Measurements from ENCODE around the gene UHRF1. TPM values are rescaled to one million over a fixed set of nuclear protein-coding genes. Genes with fewer than 3 reads are reported as not detected.

Gene UHRF1
- total and polyA plus RNA-seq, 2 of the 13 experiments (the other 11 are each of a cell fraction or from before 2014, with no cell fraction given) = 6.8 to 78.4 TPM

DNA sequence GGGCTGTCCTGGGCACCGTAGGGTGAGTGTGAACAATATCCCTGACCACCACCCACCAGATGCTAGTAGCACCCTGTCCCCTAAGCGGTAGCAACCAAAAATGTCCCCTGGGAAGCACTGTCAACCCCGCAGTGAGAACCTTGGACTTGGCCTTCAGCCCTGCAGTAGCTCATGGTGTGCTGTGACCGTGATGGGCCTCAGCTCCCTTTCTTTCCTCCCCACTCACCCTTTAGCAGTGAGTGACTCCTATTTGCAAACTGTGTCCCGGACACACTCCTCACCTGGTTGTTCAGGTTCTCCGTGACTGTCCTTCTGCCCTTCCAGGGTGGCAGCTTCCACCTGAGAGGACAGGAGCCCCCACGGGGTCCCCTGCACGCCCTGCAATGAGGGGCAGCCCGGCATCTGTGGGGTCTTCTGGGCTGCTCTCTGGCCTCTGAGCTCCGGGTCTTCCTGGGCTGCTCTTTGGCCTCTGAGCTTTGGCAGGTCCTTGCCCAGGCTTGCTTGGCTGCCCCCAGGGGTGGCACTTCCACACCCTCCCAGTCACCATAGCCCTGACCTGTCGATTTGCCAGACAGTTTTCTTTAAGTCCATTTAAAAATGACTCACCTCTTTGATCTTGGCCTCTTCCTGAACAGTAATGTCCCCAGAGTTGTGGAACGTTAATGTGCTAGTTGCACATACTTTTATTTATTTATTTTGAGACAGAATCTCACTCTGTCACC lies 63.4 kb downstream of the UHRF1 start (continued):
- TF ChIP-seq, protein P1, sequence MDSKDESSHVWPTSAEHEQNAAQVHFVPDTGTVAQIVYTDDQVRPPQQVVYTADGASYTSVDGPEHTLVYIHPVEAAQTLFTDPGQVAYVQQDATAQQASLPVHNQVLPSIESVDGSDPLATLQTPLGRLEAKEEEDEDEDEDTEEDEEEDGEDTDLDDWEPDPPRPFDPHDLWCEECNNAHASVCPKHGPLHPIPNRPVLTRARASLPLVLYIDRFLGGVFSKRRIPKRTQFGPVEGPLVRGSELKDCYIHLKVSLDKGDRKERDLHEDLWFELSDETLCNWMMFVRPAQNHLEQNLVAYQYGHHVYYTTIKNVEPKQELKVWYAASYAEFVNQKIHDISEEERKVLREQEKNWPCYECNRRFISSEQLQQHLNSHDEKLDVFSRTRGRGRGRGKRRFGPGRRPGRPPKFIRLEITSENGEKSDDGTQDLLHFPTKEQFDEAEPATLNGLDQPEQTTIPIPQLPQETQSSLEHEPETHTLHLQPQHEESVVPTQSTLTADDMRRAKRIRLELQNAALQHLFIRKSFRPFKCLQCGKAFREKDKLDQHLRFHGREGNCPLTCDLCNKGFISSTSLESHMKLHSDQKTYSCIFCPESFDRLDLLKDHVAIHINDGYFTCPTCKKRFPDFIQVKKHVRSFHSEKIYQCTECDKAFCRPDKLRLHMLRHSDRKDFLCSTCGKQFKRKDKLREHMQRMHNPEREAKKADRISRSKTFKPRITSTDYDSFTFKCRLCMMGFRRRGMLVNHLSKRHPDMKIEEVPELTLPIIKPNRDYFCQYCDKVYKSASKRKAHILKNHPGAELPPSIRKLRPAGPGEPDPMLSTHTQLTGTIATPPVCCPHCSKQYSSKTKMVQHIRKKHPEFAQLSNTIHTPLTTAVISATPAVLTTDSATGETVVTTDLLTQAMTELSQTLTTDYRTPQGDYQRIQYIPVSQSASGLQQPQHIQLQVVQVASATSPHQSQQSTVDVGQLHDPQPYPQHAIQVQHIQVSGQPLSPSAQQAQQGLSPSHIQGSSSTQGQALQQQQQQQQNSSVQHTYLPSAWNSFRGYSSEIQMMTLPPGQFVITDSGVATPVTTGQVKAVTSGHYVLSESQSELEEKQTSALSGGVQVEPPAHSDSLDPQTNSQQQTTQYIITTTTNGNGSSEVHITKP (CRISPR knock-in tag; IDR thresholded peaks at IDR 0.05; ENCODE audit: low read depth) = no peak
- no peak for TF ChIP-seq ZSCAN12 (CRISPR knock-in tag; IDR thresholded peaks at IDR 0.05)
- no peak for TF ChIP-seq SAFB2 (CRISPR knock-in tag; IDR thresholded peaks at IDR 0.05; ENCODE audit: borderline replicate concordance, low read depth)
- TF ChIP-seq NR3C1 (CRISPR knock-in tag; IDR thresholded peaks at IDR 0.05) = no peak
- 0 out of 2 replicates have a peak, but pooled peaks have one; percentile 9 for TF ChIP-seq ZNF124 (CRISPR knock-in tag; IDR thresholded peaks at IDR 0.05)
- TF ChIP-seq SIX1 (CRISPR knock-in tag; IDR thresholded peaks at IDR 0.05; ENCODE audit: borderline replicate concordance) = 0 out of 2 replicates have a peak, but pooled peaks have one; percentile 24
- TF ChIP-seq ZNF292 (CRISPR knock-in tag; IDR thresholded peaks at IDR 0.05; ENCODE audit: borderline replicate concordance, low read depth) = no peak

DNA sequence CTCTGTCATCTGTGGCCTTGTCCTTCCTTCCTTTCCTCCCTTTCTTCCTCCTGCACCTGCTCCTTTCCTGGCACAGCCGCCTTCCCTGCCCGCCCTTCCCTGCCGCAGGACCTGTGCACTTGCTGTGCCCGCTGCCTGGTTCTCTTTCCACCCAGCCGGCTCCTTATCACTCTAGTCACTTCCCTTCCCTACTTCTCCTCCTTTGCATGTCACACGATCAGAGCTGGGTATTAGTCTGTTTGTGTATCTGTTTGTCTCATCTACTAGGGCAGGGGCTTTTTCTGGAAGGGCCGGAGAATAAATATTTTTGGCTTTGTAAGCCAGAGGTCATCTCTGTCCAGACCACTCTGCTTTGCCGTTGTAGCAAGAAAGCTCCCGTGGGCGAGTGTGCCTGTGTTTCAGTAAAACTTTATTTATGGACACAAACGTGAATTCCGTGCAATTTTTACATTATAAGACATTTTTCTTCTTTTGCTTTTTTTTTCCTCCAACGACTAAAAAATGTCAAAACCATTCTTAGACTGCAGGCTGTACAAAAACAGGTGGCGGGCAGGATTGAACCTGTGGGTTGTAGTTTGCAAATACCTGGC lies 65.7 kb downstream of the UHRF1 start:
- H3K27ac ChIP-seq (ENCODE audit: extremely low read length, insufficient read depth, low read length) = no peak overlapping the region
- in situ Hi-C loops (cut with HindIII; ENCODE audit: extremely low pct_ligation_motif_present, low pct_unique_long_range_greater_than_20kb) (no loop called here), intact Hi-C loops (cut with micrococcal nuclease; ENCODE audit: unreplicated experiment) (no loop called here)
- H3K9me3 ChIP-seq (ENCODE audit: low read length) = no peaks in the 10 kb centered on the region
- ChIA-PET CTCF (ENCODE audit: low intra/inter-chr PET ratio, low total read pairs) (no interaction called here), POLR2A (no interaction called here)
- H3K4me2 ChIP-seq (ENCODE audit: low read depth, low read length) = no peak overlapping the region
- peaks cover 4 to 23% of the 10 kb centered on the region in 2 experiments; a peak in 3 of 5 replicates for H3K36me3 ChIP-seq (replicated peaks in 1 of 2; ENCODE audit: control insufficient read depth in 1 of 2, insufficient read depth in 2 of 2, low read length in 2 of 2)
- peaks cover 53% of the 10 kb centered on the region for H3K4me1 ChIP-seq (ENCODE audit: insufficient read depth, low read length)
- no peak overlapping the region for H3K9ac ChIP-seq (ENCODE audit: insufficient read depth, low read depth, low read length)
- no peak overlapping the region for H2AFZ ChIP-seq (ENCODE audit: low read length)
- FAIRE-seq (no peak), ATAC-seq (no peak), DNase-seq (ENCODE audit: low spot score) (no peak)
- peaks cover 57% of the 10 kb centered on the region for H4K20me1 ChIP-seq (ENCODE audit: insufficient read depth, low read length)
- BruUV-seq (replicated peaks) = no TSS peak
- WGBS (ENCODE audit: low lambda C conversion rate) = 89% methylated on average over 14 of the region's 14 CpGs
- H3K4me3 ChIP-seq (replicated peaks in 1 of 3; ENCODE audit: insufficient read depth in 1 of 3, low read depth in 2 of 3, low read length in 3 of 3) = no peak overlapping the region
- no peaks in the 10 kb centered on the region; a peak in 1 of 5 replicates for H3K27me3 ChIP-seq (ENCODE audit: control insufficient read depth in 1 of 2, insufficient read depth in 2 of 2, low read length in 2 of 2)
- peaks cover 83% of the 10 kb centered on the region for H3K79me2 ChIP-seq (ENCODE audit: insufficient read depth, low read length)
- no peak for TF ChIP-seq ZNF782 (CRISPR knock-in tag; IDR thresholded peaks at IDR 0.05; ENCODE audit: borderline replicate concordance)
- no peak for TF ChIP-seq CSRNP2 (CRISPR knock-in tag; conservative IDR thresholded peaks at IDR 0.05; ENCODE audit: low read depth)
- TF ChIP-seq TRIM22 (IDR thresholded peaks at IDR 0.05) = no peak
- no peak for TF ChIP-seq CREM (IDR thresholded peaks at IDR 0.05)
- no peak for TF ChIP-seq CREM (CRISPR knock-in tag; IDR thresholded peaks at IDR 0.05)
- TF ChIP-seq HMGA1 (CRISPR knock-in tag; conservative IDR thresholded peaks at IDR 0.05) = no peak
- no peak for TF ChIP-seq SMAD3 (CRISPR knock-in tag; IDR thresholded peaks at IDR 0.05)
